ENCODE measurements around the gene RSPH6A. TPM values are rescaled to one million over a fixed set of nuclear protein-coding genes. Genes with fewer than 3 reads are reported as not detected.
A peak's percentile ranks its signal among the peaks of the same experiment; 100 is the strongest.

RSPH6A gene
- total and polyA plus RNA-seq, 2 of the 13 experiments (the other 11 are each of a cell fraction or from before 2014, with no cell fraction given) = 0.07 TPM; not detected in 1

DNA sequence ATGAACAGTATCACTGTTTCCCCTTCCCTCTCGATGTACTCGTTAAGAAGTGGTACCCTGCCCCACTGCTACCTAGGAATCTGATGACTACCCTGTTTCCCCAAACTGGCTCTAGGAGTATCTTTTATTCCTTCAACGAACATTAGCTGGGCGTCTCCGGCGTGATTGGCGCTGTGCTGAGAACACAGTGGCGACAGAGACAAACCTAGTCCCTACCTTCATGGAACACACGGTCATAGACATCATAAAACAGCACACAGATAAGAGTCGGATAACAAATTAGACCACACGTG lies 47.1 kb upstream of the RSPH6A start:
- intact Hi-C loops (cut with micrococcal nuclease; ENCODE audit: unreplicated experiment) (no loop called here), in situ Hi-C loops (cut with HindIII; ENCODE audit: extremely low pct_ligation_motif_present, low pct_unique_long_range_greater_than_20kb) (no loop called here)
- H4K20me1 ChIP-seq (ENCODE audit: insufficient read depth, low read length) = 0 out of 2 replicates have a peak, but pooled peaks cover 9% of the 10 kb centered on the region
- WGBS (ENCODE audit: low lambda C conversion rate) = under 1% methylated on average over 11 of the region's 11 CpGs
- H3K4me1 ChIP-seq (ENCODE audit: insufficient read depth, low read length) = peaks cover 33% of the 10 kb centered on the region
- no peak for ATAC-seq
- ChIA-PET CTCF (ENCODE audit: low intra/inter-chr PET ratio, low total read pairs) (interaction anchor here (5.8 kb wide), 1 partner anchor 22 kb away, joined by 263 read pairs; the partner anchor contains the start of gene IRF2BP1), POLR2A (interaction anchor here (1.3 to 13.2 kb wide), 6 partner anchors 14 to 133 kb away, joined by 7 to 388 read pairs (median 26); partner anchors contain the start of genes CCDC61, IRF2BP1, MYPOP and SIX5)
- peak overlapping the region; percentile 71 for H3K27ac ChIP-seq (ENCODE audit: extremely low read length, insufficient read depth, low read length)
- no peak for FAIRE-seq
- H3K4me3 ChIP-seq (replicated peaks in 1 of 3; ENCODE audit: insufficient read depth in 1 of 3, low read depth in 2 of 3, low read length in 3 of 3) = peak overlapping the region; percentile 78 to 93 (median 92)
- H3K4me2 ChIP-seq (ENCODE audit: low read depth, low read length) = peak overlapping the region; percentile 75
- DNase-seq (ENCODE audit: low spot score) = no peak
- no peaks in the 10 kb centered on the region; a peak in 1 of 5 replicates for H3K27me3 ChIP-seq (ENCODE audit: control insufficient read depth in 1 of 2, insufficient read depth in 2 of 2, low read length in 2 of 2)
- peaks cover 61% of the 10 kb centered on the region for H3K79me2 ChIP-seq (ENCODE audit: insufficient read depth, low read length)
- H2AFZ ChIP-seq (ENCODE audit: low read length) = no peak overlapping the region
- H3K9me3 ChIP-seq (ENCODE audit: low read length) = no peaks in the 10 kb centered on the region
- H3K36me3 ChIP-seq (replicated peaks in 1 of 2; ENCODE audit: control insufficient read depth in 1 of 2, insufficient read depth in 2 of 2, low read length in 2 of 2) = peaks cover 6 to 13% of the 10 kb centered on the region in 2 experiments; a peak in 3 of 5 replicates
- BruUV-seq (replicated peaks) = no TSS peak
- peak overlapping the region; percentile 86 for H3K9ac ChIP-seq (ENCODE audit: insufficient read depth, low read depth, low read length)
- no peak for TF ChIP-seq ZNF136 (CRISPR knock-in tag; IDR thresholded peaks at IDR 0.05; ENCODE audit: low read depth)
- TF ChIP-seq, protein P1, sequence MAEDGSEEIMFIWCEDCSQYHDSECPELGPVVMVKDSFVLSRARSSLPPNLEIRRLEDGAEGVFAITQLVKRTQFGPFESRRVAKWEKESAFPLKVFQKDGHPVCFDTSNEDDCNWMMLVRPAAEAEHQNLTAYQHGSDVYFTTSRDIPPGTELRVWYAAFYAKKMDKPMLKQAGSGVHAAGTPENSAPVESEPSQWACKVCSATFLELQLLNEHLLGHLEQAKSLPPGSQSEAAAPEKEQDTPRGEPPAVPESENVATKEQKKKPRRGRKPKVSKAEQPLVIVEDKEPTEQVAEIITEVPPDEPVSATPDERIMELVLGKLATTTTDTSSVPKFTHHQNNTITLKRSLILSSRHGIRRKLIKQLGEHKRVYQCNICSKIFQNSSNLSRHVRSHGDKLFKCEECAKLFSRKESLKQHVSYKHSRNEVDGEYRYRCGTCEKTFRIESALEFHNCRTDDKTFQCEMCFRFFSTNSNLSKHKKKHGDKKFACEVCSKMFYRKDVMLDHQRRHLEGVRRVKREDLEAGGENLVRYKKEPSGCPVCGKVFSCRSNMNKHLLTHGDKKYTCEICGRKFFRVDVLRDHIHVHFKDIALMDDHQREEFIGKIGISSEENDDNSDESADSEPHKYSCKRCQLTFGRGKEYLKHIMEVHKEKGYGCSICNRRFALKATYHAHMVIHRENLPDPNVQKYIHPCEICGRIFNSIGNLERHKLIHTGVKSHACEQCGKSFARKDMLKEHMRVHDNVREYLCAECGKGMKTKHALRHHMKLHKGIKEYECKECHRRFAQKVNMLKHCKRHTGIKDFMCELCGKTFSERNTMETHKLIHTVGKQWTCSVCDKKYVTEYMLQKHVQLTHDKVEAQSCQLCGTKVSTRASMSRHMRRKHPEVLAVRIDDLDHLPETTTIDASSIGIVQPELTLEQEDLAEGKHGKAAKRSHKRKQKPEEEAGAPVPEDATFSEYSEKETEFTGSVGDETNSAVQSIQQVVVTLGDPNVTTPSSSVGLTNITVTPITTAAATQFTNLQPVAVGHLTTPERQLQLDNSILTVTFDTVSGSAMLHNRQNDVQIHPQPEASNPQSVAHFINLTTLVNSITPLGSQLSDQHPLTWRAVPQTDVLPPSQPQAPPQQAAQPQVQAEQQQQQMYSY (CRISPR knock-in tag; IDR thresholded peaks at IDR 0.05) = no peak
- 0 out of 2 replicates have a peak, but pooled peaks have one; percentile 11 for TF ChIP-seq ZNF124 (CRISPR knock-in tag; IDR thresholded peaks at IDR 0.05)
- TF ChIP-seq, protein P2, sequence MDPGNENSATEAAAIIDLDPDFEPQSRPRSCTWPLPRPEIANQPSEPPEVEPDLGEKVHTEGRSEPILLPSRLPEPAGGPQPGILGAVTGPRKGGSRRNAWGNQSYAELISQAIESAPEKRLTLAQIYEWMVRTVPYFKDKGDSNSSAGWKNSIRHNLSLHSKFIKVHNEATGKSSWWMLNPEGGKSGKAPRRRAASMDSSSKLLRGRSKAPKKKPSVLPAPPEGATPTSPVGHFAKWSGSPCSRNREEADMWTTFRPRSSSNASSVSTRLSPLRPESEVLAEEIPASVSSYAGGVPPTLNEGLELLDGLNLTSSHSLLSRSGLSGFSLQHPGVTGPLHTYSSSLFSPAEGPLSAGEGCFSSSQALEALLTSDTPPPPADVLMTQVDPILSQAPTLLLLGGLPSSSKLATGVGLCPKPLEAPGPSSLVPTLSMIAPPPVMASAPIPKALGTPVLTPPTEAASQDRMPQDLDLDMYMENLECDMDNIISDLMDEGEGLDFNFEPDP (CRISPR knock-in tag; conservative IDR thresholded peaks at IDR 0.05) = 0 out of 2 replicates have a peak, but pooled peaks have one; percentile 42
- no peak for TF ChIP-seq ZFP36L1 (CRISPR knock-in tag; IDR thresholded peaks at IDR 0.05)
- TF ChIP-seq IRF2 (CRISPR knock-in tag; IDR thresholded peaks at IDR 0.05) = no peak
- no peak for TF ChIP-seq FOSL1 (CRISPR knock-in tag; IDR thresholded peaks at IDR 0.05; ENCODE audit: borderline replicate concordance)
- no peak for TF ChIP-seq ZNF337 (CRISPR knock-in tag; IDR thresholded peaks at IDR 0.05; ENCODE audit: borderline replicate concordance, low read depth)
- TF ChIP-seq ATF7-NPFF (CRISPR knock-in tag; IDR thresholded peaks at IDR 0.05; ENCODE audit: low read depth) = no peak
- TF ChIP-seq SAP130 (CRISPR knock-in tag; IDR thresholded peaks at IDR 0.05; ENCODE audit: low read depth) = 0 out of 2 replicates have a peak, but pooled peaks have one; percentile 28
- TF ChIP-seq ZMYM2 (CRISPR knock-in tag; IDR thresholded peaks at IDR 0.05) = no peak
- TF ChIP-seq CREB1 (IDR thresholded peaks at IDR 0.05) = no peak
- TF ChIP-seq CREB1 (CRISPR knock-in tag; IDR thresholded peaks at IDR 0.05) = no peak
- peak; percentile 26; the same call in 1 of the 2 replicates for TF ChIP-seq RAD51 (IDR thresholded peaks at IDR 0.05; ENCODE audit: borderline replicate concordance)
- TF ChIP-seq MAFG (CRISPR knock-in tag; IDR thresholded peaks at IDR 0.05) = no peak
- TF ChIP-seq MYNN (CRISPR knock-in tag; IDR thresholded peaks at IDR 0.05; ENCODE audit: low read depth) = no peak
- no peak for TF ChIP-seq NFE2L1 (CRISPR knock-in tag; IDR thresholded peaks at IDR 0.05; ENCODE audit: borderline replicate concordance)
- TF ChIP-seq, protein P3, sequence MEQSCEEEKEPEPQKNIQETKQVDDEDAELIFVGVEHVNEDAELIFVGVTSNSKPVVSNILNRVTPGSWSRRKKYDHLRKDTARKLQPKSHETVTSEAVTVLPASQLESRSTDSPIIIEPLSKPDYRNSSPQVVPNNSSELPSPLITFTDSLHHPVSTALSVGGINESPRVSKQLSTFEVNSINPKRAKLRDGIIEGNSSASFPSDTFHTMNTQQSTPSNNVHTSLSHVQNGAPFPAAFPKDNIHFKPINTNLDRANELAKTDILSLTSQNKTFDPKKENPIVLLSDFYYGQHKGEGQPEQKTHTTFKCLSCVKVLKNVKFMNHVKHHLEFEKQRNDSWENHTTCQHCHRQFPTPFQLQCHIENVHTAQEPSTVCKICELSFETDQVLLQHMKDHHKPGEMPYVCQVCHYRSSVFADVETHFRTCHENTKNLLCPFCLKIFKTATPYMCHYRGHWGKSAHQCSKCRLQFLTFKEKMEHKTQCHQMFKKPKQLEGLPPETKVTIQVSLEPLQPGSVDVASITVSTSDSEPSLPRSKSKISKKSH (CRISPR knock-in tag; IDR thresholded peaks at IDR 0.05; ENCODE audit: borderline replicate concordance) = no peak
- TF ChIP-seq ZNF24 (IDR thresholded peaks at IDR 0.05) = no peak
- 0 out of 2 replicates have a peak, but pooled peaks have one; percentile 8 for TF ChIP-seq KLF6 (CRISPR knock-in tag; IDR thresholded peaks at IDR 0.05)
- TF ChIP-seq ZNF468 (CRISPR knock-in tag; IDR thresholded peaks at IDR 0.05) = no peak

All from HepG2 (cell line).